KMS-11 (cell line): ENCODE measurements around the gene SLC35F3.

Experiments used
- H2AFZ ChIP-seq: fragments of 200-600 bp; sonication (generic); 2 replicates; pipeline ENCODE4 v1.6.1; 2016; ENCODE audit warnings: antibody characterized with exemption, mixed run types, low read depth
- H3K27ac ChIP-seq: fragments of 200-600 bp; sonication (generic); 2 replicates; pipeline ENCODE4 v1.6.1; 2016; ENCODE audit warnings: mild to moderate bottlenecking, mixed run types
- H3K27me3 ChIP-seq: fragments of 200-600 bp; sonication (generic); 2 replicates; pipeline ENCODE4 v1.6.1; 2017; ENCODE audit warnings: mild to moderate bottlenecking, low read depth, mixed run types, moderate library complexity; ENCODE audit not compliant: insufficient read depth
- H3K36me3 ChIP-seq: fragments of 200-600 bp; sonication (generic); 2 replicates; pipeline ENCODE4 v1.6.1; 2017; ENCODE audit warnings: mild to moderate bottlenecking, mixed run types; ENCODE audit not compliant: insufficient read depth
- H3K4me1 ChIP-seq: fragments of 200-600 bp; sonication (generic); 2 replicates; pipeline ENCODE4 v1.6.1; 2016; ENCODE audit warnings: mild to moderate bottlenecking, low read depth, mixed run types; ENCODE audit not compliant: poor library complexity, severe bottlenecking
- H3K4me2 ChIP-seq: fragments of 200-600 bp; sonication (generic); 2 replicates; pipeline ENCODE4 v1.7.0; 2016; ENCODE audit warnings: mild to moderate bottlenecking, mixed run types
- H3K4me3 ChIP-seq: fragments of 200-600 bp; sonication (generic); IDR thresholded peaks from 2 replicates; pipeline ENCODE4 v1.6.1; 2017; ENCODE audit warnings: low read depth, low read length, mixed read lengths; ENCODE audit not compliant: insufficient read depth
- H3K79me2 ChIP-seq: fragments of 200-600 bp; sonication (generic); 2 replicates; pipeline ENCODE4 v1.6.1; 2016; ENCODE audit warnings: low read depth, mixed run types; ENCODE audit not compliant: insufficient read depth
- H3K9ac ChIP-seq: fragments of 200-600 bp; sonication (generic); 2 replicates; pipeline ENCODE4 v1.6.1; 2016; ENCODE audit warnings: mild to moderate bottlenecking, mixed run types
- H4K20me1 ChIP-seq: fragments of 200-600 bp; sonication (generic); 2 replicates; pipeline ENCODE4 v1.6.1; 2016; ENCODE audit warnings: mild to moderate bottlenecking, mixed run types; ENCODE audit not compliant: insufficient read depth
- CTCF ChIP-seq: fragments of 200-600 bp; sonication (generic); conservative IDR thresholded peaks from 2 replicates; pipeline ENCODE4 v1.6.1; 2017; ENCODE audit warnings: low read depth, mild to moderate bottlenecking, antibody characterized with exemption, low read length, moderate library complexity, mixed read lengths

The SLC35F3 gene

GRCh38 chr1:234270581-234271242, 366.2 kb downstream of the SLC35F3 start:
- no peak for TF ChIP-seq CTCF
- peak overlapping the region; percentile 36; the same call in 1 of the 2 replicates for H3K27ac ChIP-seq
- H3K4me1 ChIP-seq, result peaks cover 19% of the 10 kb centered on the region
- H3K4me2 ChIP-seq, result peak overlapping the region; percentile 49
- H3K9ac ChIP-seq, result peak overlapping the region; percentile 6; the same call in 1 of the 2 replicates
- no peaks in the 10 kb centered on the region for H4K20me1 ChIP-seq
- peak overlapping the region; percentile 31; the same call in 1 of the 2 replicates for H2AFZ ChIP-seq
- H3K36me3 ChIP-seq, result no peaks in the 10 kb centered on the region
- no peaks in the 10 kb centered on the region for H3K27me3 ChIP-seq
- H3K4me3 ChIP-seq, result no peak overlapping the region
- H3K79me2 ChIP-seq, result no peaks in the 10 kb centered on the region

- no peak for TF ChIP-seq CTCF
- H3K4me1 ChIP-seq, result peaks cover 19% of the 10 kb centered on the region
- H3K4me3 ChIP-seq, result no peak overlapping the region
- H3K27me3 ChIP-seq, result no peaks in the 10 kb centered on the region
- H4K20me1 ChIP-seq, result no peaks in the 10 kb centered on the region
- peak overlapping the region; percentile 31; the same call in 1 of the 2 replicates for H2AFZ ChIP-seq
- H3K79me2 ChIP-seq, result no peaks in the 10 kb centered on the region
- H3K36me3 ChIP-seq, result no peaks in the 10 kb centered on the region
- H3K27ac ChIP-seq, result peak overlapping the region; percentile 36; the same call in 1 of the 2 replicates
- H3K4me2 ChIP-seq, result peak overlapping the region; percentile 49
- peak overlapping the region; percentile 6; the same call in 1 of the 2 replicates for H3K9ac ChIP-seq
These were observed 366.7 kb downstream of the SLC35F3 start for GRCh38 chr1:234271243-234271606.

- Histone ChIP-seq H3K9ac (no peak overlapping the region), H3K4me1 (peaks cover 19% of the 10 kb centered on the region), H4K20me1 (no peaks in the 10 kb centered on the region), H3K79me2 (no peaks in the 10 kb centered on the region), H3K27me3 (no peaks in the 10 kb centered on the region), H3K36me3 (no peaks in the 10 kb centered on the region), H2AFZ (no peak overlapping the region), H3K27ac (no peak overlapping the region), H3K4me2 (no peak overlapping the region), H3K4me3 (no peak overlapping the region)
- no peak for TF ChIP-seq CTCF
These were observed 368.3 kb downstream of the SLC35F3 start for GRCh38 chr1:234272656-234273312.

GRCh38 chr1:234273981-234274380, 369.5 kb downstream of the SLC35F3 start:
- Histone ChIP-seq H4K20me1 (no peaks in the 10 kb centered on the region), H3K79me2 (no peaks in the 10 kb centered on the region), H3K4me2 (no peak overlapping the region), H3K36me3 (no peaks in the 10 kb centered on the region), H3K4me3 (no peak overlapping the region), H3K9ac (no peak overlapping the region), H3K27ac (no peak overlapping the region), H3K27me3 (no peaks in the 10 kb centered on the region), H3K4me1 (peaks cover 19% of the 10 kb centered on the region), H2AFZ (no peak overlapping the region)
- no peak for TF ChIP-seq CTCF
